Thyroid gland (tissue), 4 donors: Measurements from ENCODE around the gene TRIM41.

ENCODE experiments used
- CTCF ChIP-seq, 6 experiments: fragments of 200-600 bp in 3 of 6; fragments of 450-650 bp in 3 of 6; sonication (generic) in 3 of 6; IDR thresholded peaks; one replicate each; pipeline ENCODE4 v1.5.1; 2016 to 2019; ENCODE audit warnings: antibody characterized with exemption in 6 of 6, mild to moderate bottlenecking in 2 of 6, inconsistent platforms in 1 of 6, moderate library complexity in 1 of 6
- POLR2A ChIP-seq, 2 donors: fragments of 450-650 bp; IDR thresholded peaks; one replicate each; pipeline ENCODE4 v1.6.1; 2017; ENCODE audit warnings: antibody characterized with exemption in 2 of 2, mild to moderate bottlenecking in 2 of 2, moderate library complexity in 1 of 2

GRCh38 chr5:181232593-181232992, 9.5 kb downstream of the TRIM41 start:
- TF ChIP-seq POLR2A (IDR thresholded peaks at IDR 0.05): no peak
- no peak for TF ChIP-seq CTCF (IDR thresholded peaks at IDR 0.05)
